ENCODE measurements around the gene SHPK.
"Not testable (repeated sequence)": the region's sequence is repeated elsewhere in the genome, so short reads cannot be mapped to it uniquely, and the experiment has no call there.

SHPK gene

DNA sequence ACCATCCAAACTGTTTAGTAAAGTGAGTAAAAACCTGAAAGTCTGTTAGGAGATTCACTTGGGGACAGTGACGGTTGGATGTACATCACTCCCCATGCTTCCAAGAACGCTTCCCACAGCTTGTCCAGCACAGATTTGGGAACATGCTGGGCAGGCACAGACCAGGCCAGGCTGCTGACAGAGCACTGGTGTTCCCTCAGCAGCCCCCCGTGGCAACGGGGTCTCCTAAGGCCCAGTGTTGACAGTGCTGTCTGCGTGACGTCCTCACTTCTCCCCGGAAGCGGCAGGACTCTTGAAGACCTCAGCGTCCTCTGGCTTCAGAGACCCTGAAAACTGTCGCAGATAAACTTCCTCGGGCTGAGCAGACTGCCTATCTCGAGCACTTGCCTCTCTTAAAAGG lies 69.5 kb downstream of the SHPK start:
- Histone ChIP-seq H2AFZ (ENCODE audit: low read depth, low read length, severe bottlenecking) (no peak overlapping the region), H3K27ac (ENCODE audit: low read depth, low read length) (no peak overlapping the region), H3K9me2 (replicated peaks; ENCODE audit: insufficient read depth, low read length) (no peaks in the 10 kb centered on the region), H3K27me3 (ENCODE audit: low read length) (no peaks in the 10 kb centered on the region), H3K9ac (ENCODE audit: low read length) (no peak overlapping the region), H4K20me1 (ENCODE audit: low read depth, low read length) (no peaks in the 10 kb centered on the region), H3K4me3 (ENCODE audit: insufficient read depth, low read length, poor library complexity, severe bottlenecking) (no peak overlapping the region), H3K79me2 (ENCODE audit: insufficient read depth, low read length) (no peaks in the 10 kb centered on the region), H3K36me3 (ENCODE audit: low read length) (no peaks in the 10 kb centered on the region), H3K4me2 (ENCODE audit: low read depth, low read length, poor library complexity, severe bottlenecking) (no peak overlapping the region), H3F3A (ENCODE audit: insufficient read depth) (0 out of 2 replicates have a peak, but pooled peaks cover 3% of the 10 kb centered on the region), H3K9me3 (ENCODE audit: insufficient read depth, low read length) (no peaks in the 10 kb centered on the region)
- TF ChIP-seq, protein P1, sequence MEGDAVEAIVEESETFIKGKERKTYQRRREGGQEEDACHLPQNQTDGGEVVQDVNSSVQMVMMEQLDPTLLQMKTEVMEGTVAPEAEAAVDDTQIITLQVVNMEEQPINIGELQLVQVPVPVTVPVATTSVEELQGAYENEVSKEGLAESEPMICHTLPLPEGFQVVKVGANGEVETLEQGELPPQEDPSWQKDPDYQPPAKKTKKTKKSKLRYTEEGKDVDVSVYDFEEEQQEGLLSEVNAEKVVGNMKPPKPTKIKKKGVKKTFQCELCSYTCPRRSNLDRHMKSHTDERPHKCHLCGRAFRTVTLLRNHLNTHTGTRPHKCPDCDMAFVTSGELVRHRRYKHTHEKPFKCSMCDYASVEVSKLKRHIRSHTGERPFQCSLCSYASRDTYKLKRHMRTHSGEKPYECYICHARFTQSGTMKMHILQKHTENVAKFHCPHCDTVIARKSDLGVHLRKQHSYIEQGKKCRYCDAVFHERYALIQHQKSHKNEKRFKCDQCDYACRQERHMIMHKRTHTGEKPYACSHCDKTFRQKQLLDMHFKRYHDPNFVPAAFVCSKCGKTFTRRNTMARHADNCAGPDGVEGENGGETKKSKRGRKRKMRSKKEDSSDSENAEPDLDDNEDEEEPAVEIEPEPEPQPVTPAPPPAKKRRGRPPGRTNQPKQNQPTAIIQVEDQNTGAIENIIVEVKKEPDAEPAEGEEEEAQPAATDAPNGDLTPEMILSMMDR (IDR thresholded peaks at IDR 0.05; ENCODE audit: insufficient read depth, low read length, poor library complexity, severe bottlenecking) = no peak

DNA sequence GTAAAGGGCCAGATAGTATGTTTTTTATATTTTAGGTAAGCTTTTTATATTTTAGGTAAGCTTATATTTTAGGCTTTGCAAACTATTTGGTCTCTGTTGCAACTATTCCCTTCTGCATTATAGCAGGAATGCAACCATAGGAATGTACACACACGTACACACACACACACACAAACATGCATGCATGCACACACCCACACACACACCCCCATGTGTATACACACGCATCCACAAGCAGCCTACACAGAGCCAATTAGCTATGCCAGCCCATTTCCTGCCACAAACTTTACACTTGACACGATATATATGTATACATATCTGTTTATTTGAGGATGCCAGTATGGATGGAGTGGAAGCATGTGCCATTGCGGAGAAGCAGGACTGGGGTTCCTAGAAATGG lies 70.9 kb downstream of the SHPK start:
- Histone ChIP-seq H3K27ac (ENCODE audit: low read depth, low read length) (no peak overlapping the region), H3K9me3 (ENCODE audit: insufficient read depth, low read length) (no peaks in the 10 kb centered on the region), H3F3A (ENCODE audit: insufficient read depth) (0 out of 2 replicates have a peak, but pooled peaks cover under 1% of the 10 kb centered on the region), H3K36me3 (ENCODE audit: low read length) (no peaks in the 10 kb centered on the region), H2AFZ (ENCODE audit: low read depth, low read length, severe bottlenecking) (no peak overlapping the region), H3K9ac (ENCODE audit: low read length) (no peak overlapping the region), H3K4me2 (ENCODE audit: low read depth, low read length, poor library complexity, severe bottlenecking) (no peak overlapping the region), H3K4me3 (ENCODE audit: insufficient read depth, low read length, poor library complexity, severe bottlenecking) (no peak overlapping the region), H4K20me1 (ENCODE audit: low read depth, low read length) (no peaks in the 10 kb centered on the region), H3K27me3 (ENCODE audit: low read length) (no peaks in the 10 kb centered on the region), H3K79me2 (ENCODE audit: insufficient read depth, low read length) (no peaks in the 10 kb centered on the region), H3K9me2 (replicated peaks; ENCODE audit: insufficient read depth, low read length) (no peaks in the 10 kb centered on the region)
- no peak for TF ChIP-seq EZH2phosphoT487 (conservative IDR thresholded peaks at IDR 0.05; ENCODE audit: low read length)
- TF ChIP-seq, protein P1 (IDR thresholded peaks at IDR 0.05; ENCODE audit: insufficient read depth, low read length, poor library complexity, severe bottlenecking) = no peak

DNA sequence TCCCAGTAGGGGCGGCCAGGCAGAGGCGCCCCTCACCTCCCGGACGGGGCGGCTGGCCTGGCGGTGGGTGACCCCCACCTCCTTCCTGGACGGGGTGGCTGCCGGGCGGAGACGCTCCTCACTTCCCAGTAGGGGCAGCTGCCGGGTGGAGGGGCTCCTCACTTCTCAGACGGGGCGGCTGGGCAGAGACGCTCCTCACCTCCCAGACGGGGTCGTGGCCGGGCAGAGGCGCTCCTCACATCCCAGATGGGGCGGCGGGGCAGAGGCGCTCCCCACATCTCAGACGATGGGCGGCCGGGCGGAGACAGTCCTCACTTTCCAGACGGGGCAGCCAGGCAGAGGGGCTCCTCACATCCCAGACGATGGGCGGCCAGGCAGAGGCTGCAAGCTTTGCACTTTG lies 71.8 kb downstream of the SHPK start:
- not testable (repeated sequence) for H3K27ac ChIP-seq (ENCODE audit: low read depth, low read length); H3K9ac ChIP-seq (ENCODE audit: low read length); H3K9me3 ChIP-seq (ENCODE audit: insufficient read depth, low read length); H3K9me2 ChIP-seq (replicated peaks; ENCODE audit: insufficient read depth, low read length); H3K4me3 ChIP-seq (ENCODE audit: insufficient read depth, low read length, poor library complexity, severe bottlenecking); H2AFZ ChIP-seq (ENCODE audit: low read depth, low read length, severe bottlenecking); H3K36me3 ChIP-seq (ENCODE audit: low read length); H3K79me2 ChIP-seq (ENCODE audit: insufficient read depth, low read length); H4K20me1 ChIP-seq (ENCODE audit: low read depth, low read length); H3K27me3 ChIP-seq (ENCODE audit: low read length); H3K4me2 ChIP-seq (ENCODE audit: low read depth, low read length, poor library complexity, severe bottlenecking); H3F3A ChIP-seq (ENCODE audit: insufficient read depth)

DNA sequence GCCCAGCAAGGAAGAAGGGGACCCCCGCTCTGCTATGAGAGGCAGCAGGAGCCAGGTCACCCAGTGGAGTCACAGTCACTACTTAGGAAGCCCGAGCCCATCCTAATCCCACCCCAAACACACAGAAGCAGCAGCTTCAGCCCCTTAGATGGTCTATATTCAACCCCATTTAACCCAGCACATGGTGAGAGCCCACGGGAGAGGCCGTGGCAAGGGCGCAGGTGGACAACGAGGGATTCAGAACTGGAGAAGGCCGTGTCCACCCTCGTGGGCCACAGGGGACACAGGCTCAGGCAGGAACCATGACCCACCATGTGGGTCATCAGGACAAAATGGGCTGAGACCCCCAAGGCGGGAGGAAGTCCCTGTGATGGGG lies 76.8 kb downstream of the SHPK start:
- H3K9ac ChIP-seq (ENCODE audit: low read length) = no peak overlapping the region
- no peaks in the 10 kb centered on the region for H3K9me2 ChIP-seq (replicated peaks; ENCODE audit: insufficient read depth, low read length)
- H3K27ac ChIP-seq (ENCODE audit: low read depth, low read length) = no peak overlapping the region
- H3K9me3 ChIP-seq (ENCODE audit: insufficient read depth, low read length) = no peaks in the 10 kb centered on the region
- no peaks in the 10 kb centered on the region for H3K27me3 ChIP-seq (ENCODE audit: low read length)
- no peaks in the 10 kb centered on the region for H4K20me1 ChIP-seq (ENCODE audit: low read depth, low read length)
- no peak overlapping the region for H2AFZ ChIP-seq (ENCODE audit: low read depth, low read length, severe bottlenecking)
- no peak overlapping the region for H3K4me3 ChIP-seq (ENCODE audit: insufficient read depth, low read length, poor library complexity, severe bottlenecking)
- H3K79me2 ChIP-seq (ENCODE audit: insufficient read depth, low read length) = no peaks in the 10 kb centered on the region
- H3K4me2 ChIP-seq (ENCODE audit: low read depth, low read length, poor library complexity, severe bottlenecking) = no peak overlapping the region
- H3F3A ChIP-seq (ENCODE audit: insufficient read depth) = no peaks in the 10 kb centered on the region; the same call in 1 of the 2 replicates
- H3K36me3 ChIP-seq (ENCODE audit: low read length) = no peaks in the 10 kb centered on the region
- TF ChIP-seq, protein P1 (IDR thresholded peaks at IDR 0.05; ENCODE audit: insufficient read depth, low read length, poor library complexity, severe bottlenecking) = no peak
- TF ChIP-seq EZH2phosphoT487 (conservative IDR thresholded peaks at IDR 0.05; ENCODE audit: low read length) = no peak

Data from SU-DHL-6 (cell line).